Kidney epithelial cell (primary cell): ENCODE data around the gene SMAD4. TPM values are rescaled to one million over a fixed set of nuclear protein-coding genes. Genes with fewer than 3 reads are reported as not detected.
"Not testable (repeated sequence)": the region's sequence is repeated elsewhere in the genome, so short reads cannot be mapped to it uniquely, and the experiment has no call there.

Experiments used
- DNase-seq: peaks from one replicate; pipeline ENCODE4 v3.0.0-alpha.2; 2010; ENCODE audit warnings: low read depth
- H3K27me3 ChIP-seq: 2 replicates; pipeline ENCODE4 v1.6.0; 2011; ENCODE audit warnings: low read length; ENCODE audit not compliant: control insufficient read depth, insufficient read depth
- H3K36me3 ChIP-seq: 2 replicates; pipeline ENCODE4 v1.5.1; 2011; ENCODE audit warnings: low read length; ENCODE audit not compliant: control insufficient read depth, insufficient read depth
- H3K4me3 ChIP-seq: 2 replicates; pipeline ENCODE4 v1.5.1; 2011; ENCODE audit warnings: low read depth, mild to moderate bottlenecking, control low read depth, low read length
- CTCF ChIP-seq: IDR thresholded peaks from 2 replicates; pipeline ENCODE4 v1.5.1; 2011; ENCODE audit warnings: mild to moderate bottlenecking, moderate library complexity, low read length, control low read depth, inconsistent platforms; ENCODE audit not compliant: insufficient read depth, poor library complexity, severe bottlenecking
- total RNA-seq: library from RNA; depleted of rRNA; stranded (reverse); fragments of >200 nt; gene quantifications from 2 replicates; pipeline ENCODE4 v1.2.3, GENCODE V29; 2015

The SMAD4 gene
- total RNA-seq, 1 donor from 2014 or later, result 130 TPM

DNA sequence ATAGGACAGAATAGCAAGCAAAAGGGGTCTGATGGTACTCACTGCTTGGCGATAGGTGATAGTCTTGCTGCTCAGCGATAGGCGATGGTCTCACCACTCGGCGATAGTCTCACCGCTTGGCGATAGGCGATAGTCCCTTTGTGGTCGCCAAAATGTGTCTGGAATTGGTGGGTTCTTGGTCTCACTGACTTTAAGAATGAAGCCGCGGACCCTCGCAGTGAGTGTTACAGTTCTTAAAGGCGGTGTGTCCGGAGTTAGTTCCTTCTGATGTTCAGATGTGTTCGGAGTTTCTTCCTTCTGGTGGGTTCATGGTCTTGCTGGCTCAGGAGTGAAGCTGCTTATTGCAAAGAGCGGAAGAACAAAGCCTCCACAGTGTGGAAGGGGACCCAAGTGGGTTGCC lies 90.0 kb downstream of the SMAD4 start:
- H3K4me3 ChIP-seq, DNase-seq, H3K36me3 ChIP-seq, H3K27me3 ChIP-seq: not testable (repeated sequence)

GRCh38 chr18:51120809-51121596 lies 91.0 kb downstream of the SMAD4 start:
- H3K36me3 ChIP-seq, result no peaks in the 10 kb centered on the region
- H3K4me3 ChIP-seq, result no peak overlapping the region
- DNase-seq, result no peak
- H3K27me3 ChIP-seq, result no peaks in the 10 kb centered on the region
- TF ChIP-seq CTCF, result no peak

DNA sequence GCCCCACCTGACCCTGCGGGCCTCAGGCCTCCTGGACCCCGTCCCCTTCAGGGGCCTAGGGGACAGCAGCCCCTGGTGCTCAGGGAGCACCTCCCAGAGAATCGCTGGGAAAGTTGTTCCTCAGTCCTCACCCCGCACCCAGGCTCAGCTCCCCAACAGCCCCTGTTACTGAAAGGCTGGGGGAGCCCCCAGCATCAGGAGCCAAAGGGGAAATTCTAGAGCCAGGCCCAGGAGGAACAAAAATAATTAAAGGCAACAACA lies 91.5 kb downstream of the SMAD4 start:
- Histone ChIP-seq H3K36me3 (no peaks in the 10 kb centered on the region), H3K27me3 (no peaks in the 10 kb centered on the region), H3K4me3 (no peak overlapping the region)
- TF ChIP-seq CTCF, result no peak
- no peak for DNase-seq

GRCh38 chr18:51122266-51123045 lies 92.4 kb downstream of the SMAD4 start:
- Histone ChIP-seq H3K27me3 (no peaks in the 10 kb centered on the region), H3K4me3 (no peak overlapping the region), H3K36me3 (no peaks in the 10 kb centered on the region)
- no peak for TF ChIP-seq CTCF
- DNase-seq, result no peak

DNA sequence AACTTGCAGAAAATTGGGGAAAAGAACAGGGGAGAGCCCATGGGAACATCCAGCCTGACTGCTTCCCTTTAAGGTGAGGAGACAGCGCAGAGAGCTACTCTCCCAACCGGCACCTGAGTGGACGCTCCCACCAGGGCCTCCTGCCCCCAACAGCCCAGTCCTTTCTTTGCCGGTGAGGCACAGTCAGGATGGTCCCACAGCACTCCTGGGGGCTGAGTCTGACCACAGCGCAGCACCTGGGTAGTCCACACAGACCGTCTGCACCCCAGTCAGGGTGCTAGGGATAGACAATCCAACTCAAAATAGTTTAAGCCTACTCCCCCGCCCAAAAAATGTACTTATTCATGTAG lies 93.0 kb downstream of the SMAD4 start:
- Histone ChIP-seq H3K27me3 (no peaks in the 10 kb centered on the region), H3K4me3 (no peak overlapping the region), H3K36me3 (no peaks in the 10 kb centered on the region)
- DNase-seq, result no peak
- no peak for TF ChIP-seq CTCF

- Histone ChIP-seq H3K4me3 (no peak overlapping the region), H3K27me3 (no peaks in the 10 kb centered on the region), H3K36me3 (no peaks in the 10 kb centered on the region)
- no peak for DNase-seq
- no peak for TF ChIP-seq CTCF
These were observed 93.5 kb downstream of the SMAD4 start for GRCh38 chr18:51123481-51123880.
